Astrocyte (in vitro differentiated cells and primary cell): Measurements from ENCODE around the gene GALNT8.

Experiments used
- CTCF ChIP-seq: IDR thresholded peaks from 2 replicates; pipeline ENCODE4 v1.5.1; 2011; ENCODE audit warnings: low read depth, mild to moderate bottlenecking, inconsistent platforms, low read length, moderate library complexity; ENCODE audit not compliant: insufficient read depth
- EZH2 ChIP-seq: IDR thresholded peaks from 2 replicates; pipeline ENCODE4 v1.6.1; 2012; ENCODE audit warnings: mild to moderate bottlenecking, low read length, inconsistent platforms; ENCODE audit not compliant: insufficient read depth

- TF ChIP-seq CTCF = no peak
- TF ChIP-seq EZH2 = no peak
These were observed 90.0 kb downstream of the GALNT8 start for GRCh38 chr12:4810219-4810671.
